Astrocyte of the cerebellum (primary cell): ENCODE data around the gene WWOX.

Source experiments
- DNase-seq: peaks from one replicate; pipeline ENCODE4 v3.0.0-alpha.2; 2011; ENCODE audit warnings: low read depth
- H3K4me3 ChIP-seq: 2 replicates; pipeline ENCODE4 v1.5.1; 2011; ENCODE audit warnings: mild to moderate bottlenecking, low read depth, low read length, moderate library complexity
- CTCF ChIP-seq: IDR thresholded peaks from 2 replicates; pipeline ENCODE4 v1.5.1; 2012; ENCODE audit warnings: low read length, low read depth, moderate library complexity, mild to moderate bottlenecking; ENCODE audit errors: missing control alignments
- in situ Hi-C: cut with HindIII; loops from 2 replicates; pipeline ENCODE4 v1.10.0; 2017; ENCODE audit warnings: low sequenced_read_pairs

The WWOX gene

GRCh38 chr16:78494674-78495073 lies 395.2 kb downstream of the WWOX start:
- in situ Hi-C loops, result no loop called here
- TF ChIP-seq CTCF, result no peak
- H3K4me3 ChIP-seq, result no peak overlapping the region
- no peak for DNase-seq

DNA sequence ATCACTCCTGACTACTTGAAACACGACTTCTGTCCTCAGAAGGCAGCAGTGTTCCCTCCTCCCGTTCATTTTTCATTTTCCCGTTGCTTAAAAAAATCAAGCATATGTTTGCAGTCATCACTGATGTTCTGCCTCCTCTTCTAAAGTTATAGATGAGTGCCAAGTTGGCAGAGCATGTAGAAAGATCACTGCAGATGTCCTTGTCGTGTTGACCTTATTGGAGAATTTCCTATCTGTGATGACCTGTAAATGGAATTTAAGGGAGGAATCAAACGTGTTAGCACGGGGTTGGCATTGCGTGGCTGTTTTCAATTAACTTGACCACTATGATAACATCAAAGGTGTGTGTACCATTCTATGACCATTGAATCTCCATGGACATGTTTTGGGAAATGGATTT lies 396.7 kb downstream of the WWOX start:
- no peak overlapping the region for H3K4me3 ChIP-seq
- DNase-seq, result no peak
- TF ChIP-seq CTCF, result no peak
- in situ Hi-C loops, result no loop called here

DNA sequence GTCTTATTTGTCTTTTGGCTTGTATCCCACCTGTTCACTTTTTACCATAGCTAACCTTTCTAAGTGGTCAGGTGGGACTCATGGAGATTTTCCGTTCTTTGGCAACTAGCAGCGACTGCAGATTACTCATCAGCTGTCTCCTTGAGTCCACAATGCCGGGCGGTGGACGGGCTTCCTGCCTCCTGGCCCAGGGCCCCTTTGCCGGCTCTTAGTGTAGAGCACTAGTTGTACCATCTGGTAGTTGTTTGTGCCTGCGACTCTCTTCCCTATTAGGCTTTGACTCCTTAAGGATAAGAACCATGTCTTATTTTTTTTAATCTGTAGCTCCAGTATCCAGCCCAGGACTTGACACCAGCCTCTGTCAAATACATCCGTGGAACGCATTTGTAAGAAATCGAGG lies 399.9 kb downstream of the WWOX start:
- DNase-seq, result no peak
- no peak overlapping the region for H3K4me3 ChIP-seq
- TF ChIP-seq CTCF, result no peak
- in situ Hi-C loops, result no loop called here

DNA sequence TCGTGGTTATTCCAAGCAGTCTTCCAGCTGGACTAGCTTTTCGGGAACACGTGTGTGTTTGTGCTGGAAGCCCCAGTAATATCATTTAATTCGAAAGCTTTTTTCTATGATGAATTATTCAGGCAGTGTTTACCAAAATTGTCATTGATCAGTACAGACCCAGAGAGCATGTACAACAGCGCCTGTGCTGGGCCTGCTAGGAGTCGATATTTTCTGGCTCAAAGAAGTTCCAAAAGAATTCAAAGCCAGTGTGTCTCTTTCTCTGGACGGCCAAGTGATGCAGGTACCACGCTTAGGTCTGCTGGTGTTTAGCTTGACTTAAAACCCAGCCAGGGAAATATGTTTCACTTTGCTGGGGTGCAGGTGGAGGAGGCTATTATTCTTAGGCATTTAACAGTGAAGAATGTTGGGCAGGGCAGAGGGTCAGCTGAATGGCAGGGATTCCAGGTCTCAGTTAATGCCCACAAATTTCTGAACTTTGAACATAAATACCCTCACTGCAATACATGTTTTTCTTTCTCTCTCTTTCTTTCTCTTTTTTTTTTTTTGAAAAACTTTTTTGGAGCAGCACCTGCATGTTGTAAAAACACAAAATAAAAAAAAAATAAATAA lies 401.3 kb downstream of the WWOX start:
- TF ChIP-seq CTCF, result no peak
- in situ Hi-C loops, result no loop called here

DNA sequence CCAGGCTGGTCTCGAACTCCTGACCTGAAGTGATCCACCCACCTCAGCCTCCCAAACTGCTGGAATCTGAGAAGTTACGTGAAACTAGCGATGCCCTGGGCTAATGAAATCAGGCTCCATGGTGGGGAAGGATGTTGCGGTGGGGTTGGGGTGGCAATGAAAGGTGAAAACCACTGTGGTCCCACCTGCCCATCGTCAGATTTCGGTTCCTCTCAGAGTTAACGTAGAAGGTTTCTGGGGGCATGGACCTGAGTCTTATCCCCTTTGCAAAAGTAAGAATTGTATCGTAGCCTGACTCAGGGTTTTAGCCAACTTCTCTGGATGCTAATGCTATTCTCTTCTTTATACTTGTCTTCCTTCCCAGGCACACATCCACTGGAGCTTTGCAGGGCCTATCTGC lies 402.3 kb downstream of the WWOX start:
- H3K4me3 ChIP-seq, result no peak overlapping the region
- no peak for TF ChIP-seq CTCF
- DNase-seq, result no peak
- in situ Hi-C loops, result no loop called here

More for the DNA sequence above, 401.3 kb downstream of the WWOX start:
- H3K4me3 ChIP-seq, result no peak overlapping the region
- no peak for DNase-seq

GRCh38 chr16:78502812-78503350 lies 403.4 kb downstream of the WWOX start:
- H3K4me3 ChIP-seq, result no peak overlapping the region
- TF ChIP-seq CTCF, result no peak
- DNase-seq, result no peak
- in situ Hi-C loops, result no loop called here
